Calu3 (cell line): ENCODE results near the gene ASXL1. TPM values are rescaled to one million over a fixed set of nuclear protein-coding genes. Genes with fewer than 3 reads are reported as not detected.
"Not testable (repeated sequence)": the region's sequence is repeated elsewhere in the genome, so short reads cannot be mapped to it uniquely, and the experiment has no call there.

ENCODE experiments used
- BruUV-seq: library from RNA; stranded (reverse); fragments of 400-500 nt; replicated peaks from 2 replicates; lab custom pipeline; 2021; lab: Mats Ljungman, UMichigan
- CTCF ChIA-PET: fragments of 300-600 bp; sonication (Branson Sonifier 250); formaldehyde crosslinking; loops from one replicate; lab custom pipeline; 2022; ENCODE audit warnings: antibody characterized with exemption; lab: Charles Lee
- DNase-seq: peaks from one replicate; pipeline ENCODE4 v3.0.0; 2022
- H3K27ac Mint-ChIP-seq: one replicate; pipeline ENCODE4 v1.8.0; 2022; ENCODE audit warnings: mixed read lengths; ENCODE audit not compliant: unreplicated experiment
- H3K27me3 Mint-ChIP-seq: one replicate; pipeline ENCODE4 v1.8.0; 2022; ENCODE audit warnings: mixed read lengths; ENCODE audit not compliant: unreplicated experiment
- H3K36me3 Mint-ChIP-seq: one replicate; pipeline ENCODE4 v1.8.0; 2022; ENCODE audit warnings: mild to moderate bottlenecking, moderate library complexity, mixed read lengths; ENCODE audit not compliant: insufficient read depth, unreplicated experiment
- H3K4me1 Mint-ChIP-seq: one replicate; pipeline ENCODE4 v1.8.0; 2022; ENCODE audit warnings: mild to moderate bottlenecking, low read depth, mixed read lengths; ENCODE audit not compliant: unreplicated experiment
- H3K4me3 Mint-ChIP-seq: one replicate; pipeline ENCODE4 v1.8.0; 2022; ENCODE audit warnings: mild to moderate bottlenecking, low read depth, moderate library complexity, mixed read lengths; ENCODE audit not compliant: unreplicated experiment
- H3K9me3 Mint-ChIP-seq: one replicate; pipeline ENCODE4 v1.8.0; 2022; ENCODE audit warnings: low read depth, mixed read lengths; ENCODE audit not compliant: unreplicated experiment
- intact Hi-C: fragments of 100-400 bp; cut with micrococcal nuclease; formaldehyde crosslinking; loops from one replicate; pipeline ENCODE4 v1.10.0; 2022; ENCODE audit not compliant: unreplicated experiment
- total RNA-seq: library from RNA; stranded (reverse); gene quantifications from 2 replicates; pipeline ENCODE4 v1.2.3, GENCODE V29; 2022
- TF ChIP-seq, protein P1 (sequence below): fragments of 200-600 bp; IDR thresholded peaks from one replicate; pipeline ENCODE4 v1.8.0; 2022; ENCODE audit warnings: antibody characterized with exemption; ENCODE audit not compliant: unreplicated experiment

Gene ASXL1
- total RNA-seq, 1 experiment from 2014 or later, result 120 TPM

DNA sequence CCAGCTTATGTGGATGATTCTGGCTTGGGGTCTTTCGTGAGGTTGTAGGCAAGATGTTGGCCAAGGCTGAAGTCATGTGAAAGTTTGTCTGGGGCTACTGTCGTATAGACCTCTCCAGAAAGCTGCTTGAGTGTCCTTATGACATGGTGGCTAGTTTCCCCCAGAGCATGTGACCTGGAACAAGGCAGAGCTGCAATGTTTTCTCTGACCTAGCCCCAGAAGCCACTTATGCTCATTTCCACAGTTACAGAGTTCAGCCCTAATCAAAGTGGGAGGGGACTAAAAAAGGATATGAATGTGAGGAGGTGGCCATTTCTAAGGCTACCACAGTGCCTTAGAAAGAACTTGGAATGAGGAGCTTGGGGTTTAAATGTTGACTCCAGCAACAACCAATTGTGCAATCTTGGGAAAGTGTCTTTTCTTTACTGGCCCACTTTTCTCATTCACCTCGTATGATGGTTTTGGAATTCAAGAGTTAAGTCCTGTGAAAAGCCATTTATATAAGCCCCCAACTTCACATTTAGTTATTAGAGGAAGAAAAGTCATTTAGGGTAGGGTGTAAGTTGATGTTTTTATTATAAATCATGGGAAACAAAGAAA is 5.9 kb upstream of the ASXL1 start:
- CTCF ChIA-PET, result no interaction called here
- TF ChIP-seq, protein P1, sequence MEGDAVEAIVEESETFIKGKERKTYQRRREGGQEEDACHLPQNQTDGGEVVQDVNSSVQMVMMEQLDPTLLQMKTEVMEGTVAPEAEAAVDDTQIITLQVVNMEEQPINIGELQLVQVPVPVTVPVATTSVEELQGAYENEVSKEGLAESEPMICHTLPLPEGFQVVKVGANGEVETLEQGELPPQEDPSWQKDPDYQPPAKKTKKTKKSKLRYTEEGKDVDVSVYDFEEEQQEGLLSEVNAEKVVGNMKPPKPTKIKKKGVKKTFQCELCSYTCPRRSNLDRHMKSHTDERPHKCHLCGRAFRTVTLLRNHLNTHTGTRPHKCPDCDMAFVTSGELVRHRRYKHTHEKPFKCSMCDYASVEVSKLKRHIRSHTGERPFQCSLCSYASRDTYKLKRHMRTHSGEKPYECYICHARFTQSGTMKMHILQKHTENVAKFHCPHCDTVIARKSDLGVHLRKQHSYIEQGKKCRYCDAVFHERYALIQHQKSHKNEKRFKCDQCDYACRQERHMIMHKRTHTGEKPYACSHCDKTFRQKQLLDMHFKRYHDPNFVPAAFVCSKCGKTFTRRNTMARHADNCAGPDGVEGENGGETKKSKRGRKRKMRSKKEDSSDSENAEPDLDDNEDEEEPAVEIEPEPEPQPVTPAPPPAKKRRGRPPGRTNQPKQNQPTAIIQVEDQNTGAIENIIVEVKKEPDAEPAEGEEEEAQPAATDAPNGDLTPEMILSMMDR, result no peak
- peaks cover under 1% of the 10 kb centered on the region for H3K36me3 Mint-ChIP-seq
- no peaks in the 10 kb centered on the region for H3K9me3 Mint-ChIP-seq
- no peaks in the 10 kb centered on the region for H3K27me3 Mint-ChIP-seq
- no peak overlapping the region for H3K4me3 Mint-ChIP-seq
- intact Hi-C loops, result no loop called here
- no TSS peak for BruUV-seq
- H3K4me1 Mint-ChIP-seq, result peaks cover 32% of the 10 kb centered on the region
- no peak for DNase-seq
- H3K27ac Mint-ChIP-seq, result no peak overlapping the region

GRCh38 chr20:32353848-32354496 is 4.2 kb upstream of the ASXL1 start:
- Mint-ChIP-seq H3K4me3 (no peak overlapping the region), H3K9me3 (no peaks in the 10 kb centered on the region), H3K27me3 (no peaks in the 10 kb centered on the region), H3K36me3 (peaks cover 18% of the 10 kb centered on the region), H3K27ac (no peak overlapping the region), H3K4me1 (peaks cover 36% of the 10 kb centered on the region)
- no peak for DNase-seq
- CTCF ChIA-PET, result interaction anchor here (0.7 kb wide), 1 partner anchor 16 kb away, joined by 3 read pairs; no protein-coding TSS in a partner anchor
- intact Hi-C loops, result no loop called here
- TF ChIP-seq, protein P1, result no peak
- no TSS peak for BruUV-seq

GRCh38 chr20:32354592-32355416 is 3.3 kb upstream of the ASXL1 start:
- Mint-ChIP-seq H3K27ac (no peak overlapping the region), H3K4me3 (no peak overlapping the region), H3K27me3 (no peaks in the 10 kb centered on the region), H3K36me3 (peaks cover 27% of the 10 kb centered on the region), H3K9me3 (no peaks in the 10 kb centered on the region), H3K4me1 (peaks cover 44% of the 10 kb centered on the region)
- TF ChIP-seq, protein P1, result no peak
- CTCF ChIA-PET, result interaction anchor here (0.7 kb wide), 1 partner anchor 17 kb away, joined by 3 read pairs; no protein-coding TSS in a partner anchor
- intact Hi-C loops, result loop anchor here (5.0 kb wide), 1 partner anchor 122 kb away; no protein-coding TSS in a partner anchor
- BruUV-seq, result no TSS peak
- no peak for DNase-seq

DNA sequence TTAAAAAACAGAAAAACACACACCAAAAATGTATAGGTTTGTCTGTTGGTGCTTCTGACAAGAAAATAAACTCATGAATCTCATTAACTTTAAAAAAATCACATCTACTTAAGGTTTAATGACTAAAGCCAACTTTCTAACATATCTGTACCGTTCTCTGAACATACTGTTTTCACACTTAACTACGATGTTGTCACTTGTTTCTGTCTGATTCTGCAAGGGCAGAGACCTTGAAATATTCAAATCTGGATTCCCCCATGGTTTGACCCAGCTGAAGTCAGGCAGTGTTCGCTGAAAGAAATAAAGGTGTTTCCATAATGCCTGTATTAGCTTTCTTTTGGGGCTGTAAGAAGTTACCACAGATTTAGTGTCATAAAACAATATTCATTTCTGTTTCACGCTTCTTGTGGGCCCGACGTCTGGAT is 2.7 kb upstream of the ASXL1 start:
- TF ChIP-seq, protein P1, result no peak
- H3K9me3 Mint-ChIP-seq, result no peaks in the 10 kb centered on the region
- DNase-seq, result no peak
- no peak overlapping the region for H3K27ac Mint-ChIP-seq
- peaks cover 49% of the 10 kb centered on the region for H3K4me1 Mint-ChIP-seq
- BruUV-seq, result no TSS peak
- no peaks in the 10 kb centered on the region for H3K27me3 Mint-ChIP-seq
- no peak overlapping the region for H3K4me3 Mint-ChIP-seq
- intact Hi-C loops, result loop anchor here (5.0 kb wide), 1 partner anchor 122 kb away; no protein-coding TSS in a partner anchor
- H3K36me3 Mint-ChIP-seq, result peaks cover 31% of the 10 kb centered on the region
- CTCF ChIA-PET, result no interaction called here

- CTCF ChIA-PET, result interaction anchor here (0.5 to 0.6 kb wide), 2 partner anchors 464 to 467 kb away, joined by 3 read pairs; partner anchors contain the start of gene MAPRE1
- not testable (repeated sequence) for DNase-seq, H3K27me3 Mint-ChIP-seq, H3K4me3 Mint-ChIP-seq, H3K9me3 Mint-ChIP-seq, H3K27ac Mint-ChIP-seq, BruUV-seq
- H3K36me3 Mint-ChIP-seq, result peaks cover 31% of the 10 kb centered on the region
- intact Hi-C loops, result loop anchor here (2.0 to 5.0 kb wide), 2 partner anchors 29 to 121 kb away; no protein-coding TSS in a partner anchor
- H3K4me1 Mint-ChIP-seq, result peaks cover 49% of the 10 kb centered on the region
These were observed 2.1 kb upstream of the ASXL1 start for GRCh38 chr20:32355907-32356621.
